SK-N-SH (cell line): Measurements from ENCODE around the gene SLC12A4. TPM values are rescaled to one million over a fixed set of nuclear protein-coding genes. Genes with fewer than 3 reads are reported as not detected.

ENCODE experiments used
- CTCF ChIA-PET: fragments of 300-600, 350-600 bp; formaldehyde crosslinking; extraction: SDS; loops from one replicate; lab custom pipeline; 2021; lab: Yijun Ruan, JAX
- POLR2A ChIA-PET: fragments of 350-600 bp; sonication (Branson Sonifier 250); formaldehyde crosslinking; extraction: SDS; loops from one replicate; lab custom pipeline; 2020; ENCODE audit warnings: antibody characterized with exemption, inconsistent platforms; lab: Yijun Ruan, JAX
- DNase-seq: peaks from one replicate; pipeline ENCODE4 v3.0.0; 2012
- H2AFZ ChIP-seq: fragments of 200-600 bp; sonication (generic); 2 replicates; pipeline ENCODE4 v1.8.1; 2016; ENCODE audit warnings: antibody characterized with exemption, mild to moderate bottlenecking, low read depth
- H3F3A ChIP-seq: fragments of 200-600 bp; sonication (generic); replicated peaks from 2 replicates; pipeline ENCODE3; 2016; ENCODE audit warnings: antibody characterized with exemption, mild to moderate bottlenecking; ENCODE audit not compliant: insufficient read depth
- H3K27ac ChIP-seq, 2 experiments: fragments of 200-500 bp in 1 of 2; fragments of 200-600 bp in 1 of 2; sonication (Bioruptor generic) in 1 of 2; sonication (generic), shearing (Covaris generic) in 1 of 2; 2 replicates each; pipeline versions ENCODE4 v1.5.1 to v1.6.1; 2014 to 2016; ENCODE audit warnings: low read depth in 2 of 2, inconsistent platforms in 1 of 2, low read length in 1 of 2, mild to moderate bottlenecking in 1 of 2, mixed read lengths in 1 of 2
- H3K27me3 ChIP-seq: fragments of 200-600 bp; sonication (generic), shearing (Covaris generic); 2 replicates; pipeline ENCODE4 v1.6.1; 2016; ENCODE audit warnings: mixed run types; ENCODE audit not compliant: insufficient read depth
- H3K36me3 ChIP-seq, 2 experiments: fragments of 200-500 bp in 1 of 2; fragments of 200-600 bp in 1 of 2; sonication (Bioruptor generic) in 1 of 2; sonication (generic) in 1 of 2; replicated peaks in 1 of 2; 2 replicates each; pipeline versions ENCODE3 to v1.5.1; 2014 to 2016; ENCODE audit warnings: low read length in 1 of 2, mild to moderate bottlenecking in 1 of 2; ENCODE audit not compliant: insufficient read depth in 2 of 2, control insufficient read depth in 1 of 2
- H3K4me1 ChIP-seq, 2 experiments: fragments of 200-500 bp in 1 of 2; fragments of 200-600 bp in 1 of 2; sonication (Bioruptor generic) in 1 of 2; sonication (generic), shearing (Covaris generic) in 1 of 2; 2 replicates each; pipeline versions ENCODE4 v1.5.1 to v1.6.1; 2014 to 2016; ENCODE audit warnings: low read depth in 1 of 2, low read length in 1 of 2, mixed run types in 1 of 2; ENCODE audit not compliant: insufficient read depth in 2 of 2, control insufficient read depth in 1 of 2
- H3K4me2 ChIP-seq: fragments of 200-600 bp; sonication (generic), shearing (Covaris generic); 2 replicates; pipeline ENCODE4 v1.6.1; 2017; ENCODE audit warnings: mixed run types
- H3K4me3 ChIP-seq, 2 experiments: fragments of 200-500 bp in 1 of 2; fragments of 200-600 bp in 1 of 2; sonication (Bioruptor generic) in 1 of 2; sonication (generic), shearing (Covaris generic) in 1 of 2; 2 replicates each; pipeline versions ENCODE4 v1.5.1 to v1.8.1; 2014 to 2016; ENCODE audit warnings: low read depth in 2 of 2, inconsistent platforms in 1 of 2, low read length in 1 of 2, mild to moderate bottlenecking in 1 of 2, mixed read lengths in 1 of 2, moderate library complexity in 1 of 2
- H3K79me2 ChIP-seq: fragments of 200-600 bp; sonication (generic); 2 replicates; pipeline ENCODE4 v1.8.1; 2017; ENCODE audit warnings: mild to moderate bottlenecking; ENCODE audit not compliant: insufficient read depth
- H3K9ac ChIP-seq: fragments of 200-600 bp; sonication (generic); 2 replicates; pipeline ENCODE4 v1.6.1; 2017; ENCODE audit warnings: mixed run types
- H3K9me2 ChIP-seq: fragments of 200-600 bp; sonication (generic); 2 replicates; pipeline ENCODE4 v1.6.1; 2017; ENCODE audit warnings: mixed run types
- H3K9me3 ChIP-seq: fragments of 200-600 bp; sonication (generic); 2 replicates; pipeline ENCODE4 v1.6.1; 2017; ENCODE audit warnings: mixed run types, mild to moderate bottlenecking, moderate library complexity
- H4K20me1 ChIP-seq: fragments of 200-600 bp; sonication (generic); 2 replicates; pipeline ENCODE4 v1.6.1; 2017; ENCODE audit warnings: mild to moderate bottlenecking, mixed run types; ENCODE audit not compliant: insufficient read depth
- ELF1 ChIP-seq: IDR thresholded peaks from 2 replicates; pipeline ENCODE4 v1.4.0; 2012
- EP300 ChIP-seq, 2 experiments: IDR thresholded peaks; 2 replicates each; pipeline versions ENCODE4 v1.4.0 to v1.6.1; 2012; ENCODE audit warnings: borderline replicate concordance in 1 of 2, low read depth in 1 of 2, low read length in 1 of 2
- EZH2phosphoT487 ChIP-seq: fragments of 200-600 bp; sonication (generic); IDR thresholded peaks from 2 replicates; pipeline ENCODE4 v1.6.1; 2017; ENCODE audit warnings: low read depth, mixed run types, mild to moderate bottlenecking, antibody characterized with exemption, moderate library complexity, borderline replicate concordance
- MEF2A ChIP-seq: IDR thresholded peaks from 2 replicates; pipeline ENCODE4 v1.4.0; 2012; ENCODE audit warnings: low read depth, borderline replicate concordance
- MXI1 ChIP-seq: IDR thresholded peaks from 2 replicates; pipeline ENCODE4 v1.6.1; 2012; ENCODE audit warnings: mild to moderate bottlenecking, low read depth, low read length, improper control_type of control experiment
- RCOR1 ChIP-seq: fragments of 150-350 bp; IDR thresholded peaks from 2 replicates; pipeline ENCODE4 v1.6.1; 2017; ENCODE audit warnings: antibody characterized with exemption, low read length
- RXRA ChIP-seq: IDR thresholded peaks from 2 replicates; pipeline ENCODE4 v1.4.0; 2012; ENCODE audit warnings: low read depth, mild to moderate bottlenecking, borderline replicate concordance
- SIN3A ChIP-seq: IDR thresholded peaks from 2 replicates; pipeline ENCODE4 v1.6.1; 2012; ENCODE audit warnings: low read depth, mild to moderate bottlenecking, low read length, moderate library complexity, borderline replicate concordance
- SMC3 ChIP-seq: IDR thresholded peaks from 2 replicates; pipeline ENCODE4 v1.6.1; 2012; ENCODE audit warnings: low read depth, low read length, improper control_type of control experiment
- WGBS: methylation state at CpG from one replicate; pipeline ENCODE4 v1.1.6; 2017; ENCODE audit warnings: low lambda C conversion rate; 5-methylcytosine and 5-hydroxymethylcytosine counted together
- polyA plus RNA-seq, 3 experiments: library from polyadenylated mRNA; depleted of rRNA; stranded (reverse); fragments of >200 nt; gene quantifications; 2 replicates each; pipeline ENCODE4 v1.2.3, GENCODE V29; 2012
- TF ChIP-seq, protein P1 (sequence below): IDR thresholded peaks from 2 replicates; pipeline ENCODE4; 2012
- TF ChIP-seq, protein P2 (sequence below): fragments of 150-350 bp; IDR thresholded peaks from 2 replicates; pipeline ENCODE4 v1.6.1; 2017; ENCODE audit warnings: antibody characterized with exemption, low read length, low read depth, borderline replicate concordance
- TF ChIP-seq, protein P3 (sequence below): fragments of 200-600 bp; sonication (generic); IDR thresholded peaks from 2 replicates; pipeline ENCODE4 v1.6.1; 2017; ENCODE audit warnings: antibody characterized with exemption, mild to moderate bottlenecking, moderate library complexity

The SLC12A4 gene
- polyA plus RNA-seq, 1 of the 3 experiments (the other 2 are of a cell fraction), result 75.8 TPM

DNA sequence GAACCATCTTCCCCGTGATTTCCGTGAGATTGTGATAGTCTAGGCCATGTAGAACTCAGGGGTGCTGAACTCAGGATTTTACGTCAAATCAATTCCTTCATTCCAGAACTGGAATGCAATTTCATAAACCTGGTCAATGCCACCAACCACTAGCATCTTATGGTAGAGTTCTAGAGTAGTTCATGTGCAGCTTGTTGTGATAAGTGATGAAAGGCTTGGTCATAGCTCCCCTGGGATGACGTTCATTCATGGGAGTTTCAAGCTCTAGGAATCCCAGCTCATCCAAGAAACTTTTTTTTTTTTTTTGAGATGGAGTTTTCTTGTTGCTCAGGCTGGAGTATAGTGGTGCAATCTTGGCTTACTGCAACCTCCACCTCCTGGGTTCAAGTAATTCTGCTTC is 34.6 kb upstream of the SLC12A4 start:
- ChIA-PET CTCF (interaction anchor here (0.7 to 2.0 kb wide), 5 partner anchors 9 to 251 kb away, joined by 3 to 9 read pairs (median 4); no protein-coding TSS in a partner anchor), POLR2A (no interaction called here)
- H3K79me2 ChIP-seq, result no peaks in the 10 kb centered on the region
- no peaks in the 10 kb centered on the region for H3K36me3 ChIP-seq
- H3K9me3 ChIP-seq, result no peaks in the 10 kb centered on the region
- H3K9ac ChIP-seq, result no peak overlapping the region
- H2AFZ ChIP-seq, result no peak overlapping the region
- TF ChIP-seq, protein P1, sequence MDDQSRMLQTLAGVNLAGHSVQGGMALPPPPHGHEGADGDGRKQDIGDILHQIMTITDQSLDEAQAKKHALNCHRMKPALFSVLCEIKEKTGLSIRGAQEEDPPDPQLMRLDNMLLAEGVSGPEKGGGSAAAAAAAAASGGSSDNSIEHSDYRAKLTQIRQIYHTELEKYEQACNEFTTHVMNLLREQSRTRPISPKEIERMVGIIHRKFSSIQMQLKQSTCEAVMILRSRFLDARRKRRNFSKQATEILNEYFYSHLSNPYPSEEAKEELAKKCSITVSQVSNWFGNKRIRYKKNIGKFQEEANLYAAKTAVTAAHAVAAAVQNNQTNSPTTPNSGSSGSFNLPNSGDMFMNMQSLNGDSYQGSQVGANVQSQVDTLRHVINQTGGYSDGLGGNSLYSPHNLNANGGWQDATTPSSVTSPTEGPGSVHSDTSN, result no peak
- TF ChIP-seq RCOR1, result no peak
- no peak for TF ChIP-seq RXRA
- TF ChIP-seq EZH2phosphoT487, result no peak
- TF ChIP-seq MXI1, result no peak
- TF ChIP-seq, protein P2, sequence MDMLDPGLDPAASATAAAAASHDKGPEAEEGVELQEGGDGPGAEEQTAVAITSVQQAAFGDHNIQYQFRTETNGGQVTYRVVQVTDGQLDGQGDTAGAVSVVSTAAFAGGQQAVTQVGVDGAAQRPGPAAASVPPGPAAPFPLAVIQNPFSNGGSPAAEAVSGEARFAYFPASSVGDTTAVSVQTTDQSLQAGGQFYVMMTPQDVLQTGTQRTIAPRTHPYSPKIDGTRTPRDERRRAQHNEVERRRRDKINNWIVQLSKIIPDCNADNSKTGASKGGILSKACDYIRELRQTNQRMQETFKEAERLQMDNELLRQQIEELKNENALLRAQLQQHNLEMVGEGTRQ, result no peak
- TF ChIP-seq, all 33 proteins: peak for 0
- 67% methylated on average over 4 of the region's 4 CpGs for WGBS
- no peak overlapping the region for H3K4me3 ChIP-seq
- no peak overlapping the region for H3K4me2 ChIP-seq
- no peak overlapping the region for H3K27ac ChIP-seq
- H3F3A ChIP-seq, result no peaks in the 10 kb centered on the region
- H3K4me1 ChIP-seq, result no peaks in the 10 kb centered on the region
- H3K9me2 ChIP-seq, result no peaks in the 10 kb centered on the region
- H3K27me3 ChIP-seq, result no peaks in the 10 kb centered on the region
- no peaks in the 10 kb centered on the region for H4K20me1 ChIP-seq
- no peak for DNase-seq

DNA sequence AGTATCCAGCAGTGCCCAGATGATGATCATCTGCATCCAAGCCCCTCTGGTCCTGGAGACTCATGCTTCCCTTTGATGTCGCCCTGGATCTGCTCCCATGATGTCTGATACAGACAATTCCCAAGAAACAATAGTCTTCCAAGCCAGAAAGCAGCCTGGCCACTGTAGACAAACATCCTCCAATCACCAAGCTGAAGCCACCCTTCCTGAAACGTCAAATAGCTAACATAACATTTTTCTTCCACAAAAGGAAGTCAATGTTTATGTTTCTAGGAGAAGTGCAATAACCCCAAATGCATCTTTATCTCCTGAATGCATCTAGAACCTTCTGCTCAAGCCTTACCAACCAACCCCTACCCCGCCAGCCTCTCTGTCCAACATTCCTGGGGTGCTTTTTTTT is 32.0 kb upstream of the SLC12A4 start:
- H3K9ac ChIP-seq, result no peak overlapping the region
- no peaks in the 10 kb centered on the region for H4K20me1 ChIP-seq
- H3K4me3 ChIP-seq, result no peak overlapping the region
- H3K4me2 ChIP-seq, result no peak overlapping the region
- no peak for DNase-seq
- H2AFZ ChIP-seq, result no peak overlapping the region
- no peaks in the 10 kb centered on the region for H3K36me3 ChIP-seq
- POLR2A ChIA-PET, result no interaction called here
- no peaks in the 10 kb centered on the region for H3K4me1 ChIP-seq
- no peaks in the 10 kb centered on the region for H3F3A ChIP-seq
- TF ChIP-seq ELF1 (no peak), SIN3A (no peak), MEF2A (no peak), EP300 (IDR thresholded peaks at IDR 0.05; ENCODE audit: borderline replicate concordance in 1 of 2, low read depth in 1 of 2, low read length in 1 of 2) (no peak), SMC3 (no peak)
- TF ChIP-seq, protein P3, sequence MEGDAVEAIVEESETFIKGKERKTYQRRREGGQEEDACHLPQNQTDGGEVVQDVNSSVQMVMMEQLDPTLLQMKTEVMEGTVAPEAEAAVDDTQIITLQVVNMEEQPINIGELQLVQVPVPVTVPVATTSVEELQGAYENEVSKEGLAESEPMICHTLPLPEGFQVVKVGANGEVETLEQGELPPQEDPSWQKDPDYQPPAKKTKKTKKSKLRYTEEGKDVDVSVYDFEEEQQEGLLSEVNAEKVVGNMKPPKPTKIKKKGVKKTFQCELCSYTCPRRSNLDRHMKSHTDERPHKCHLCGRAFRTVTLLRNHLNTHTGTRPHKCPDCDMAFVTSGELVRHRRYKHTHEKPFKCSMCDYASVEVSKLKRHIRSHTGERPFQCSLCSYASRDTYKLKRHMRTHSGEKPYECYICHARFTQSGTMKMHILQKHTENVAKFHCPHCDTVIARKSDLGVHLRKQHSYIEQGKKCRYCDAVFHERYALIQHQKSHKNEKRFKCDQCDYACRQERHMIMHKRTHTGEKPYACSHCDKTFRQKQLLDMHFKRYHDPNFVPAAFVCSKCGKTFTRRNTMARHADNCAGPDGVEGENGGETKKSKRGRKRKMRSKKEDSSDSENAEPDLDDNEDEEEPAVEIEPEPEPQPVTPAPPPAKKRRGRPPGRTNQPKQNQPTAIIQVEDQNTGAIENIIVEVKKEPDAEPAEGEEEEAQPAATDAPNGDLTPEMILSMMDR, result no peak
- CTCF ChIA-PET, result interaction anchor here (0.9 kb wide), 1 partner anchor 12 kb away, joined by 4 read pairs; no protein-coding TSS in a partner anchor
- H3K27ac ChIP-seq, result no peak overlapping the region
- no peaks in the 10 kb centered on the region for H3K27me3 ChIP-seq
- 44% methylated on average over 3 of the region's 3 CpGs for WGBS
- H3K79me2 ChIP-seq, result no peaks in the 10 kb centered on the region
- no peaks in the 10 kb centered on the region for H3K9me2 ChIP-seq
- H3K9me3 ChIP-seq, result no peaks in the 10 kb centered on the region
